HG02885 (cell line): Measurements from ENCODE around the gene DBH.

Experiments
- ATAC-seq: cut with Tn5 transposase; IDR thresholded peaks from one replicate; pipeline ENCODE4 v1.9.1; 2021; ENCODE audit warnings: mild to moderate bottlenecking; ENCODE audit not compliant: unreplicated experiment, poor library complexity

The DBH gene

GRCh38 chr9:133603135-133603927, 32.8 kb upstream of the DBH start:
- ATAC-seq, result no peak

GRCh38 chr9:133604214-133604613, 31.9 kb upstream of the DBH start:
- no peak for ATAC-seq

GRCh38 chr9:133604856-133605255, 31.3 kb upstream of the DBH start:
- no peak for ATAC-seq

- ATAC-seq, result no peak
These were observed 30.7 kb upstream of the DBH start for GRCh38 chr9:133605446-133605845.

GRCh38 chr9:133605856-133606707, 30.1 kb upstream of the DBH start:
- no peak for ATAC-seq

GRCh38 chr9:133606708-133607025, 29.5 kb upstream of the DBH start:
- ATAC-seq, result no peak

- ATAC-seq, result no peak
These were observed 28.8 kb upstream of the DBH start for GRCh38 chr9:133607381-133607780.

GRCh38 chr9:133607976-133608375, 28.2 kb upstream of the DBH start:
- no peak for ATAC-seq

- ATAC-seq, result no peak
These were observed 27.8 kb upstream of the DBH start for GRCh38 chr9:133608382-133608781.

GRCh38 chr9:133608889-133609288, 27.3 kb upstream of the DBH start:
- no peak for ATAC-seq

GRCh38 chr9:133609311-133610098, 26.7 kb upstream of the DBH start, which contains the start of gene FAM163B:
Gene FAM163B, minus strand, starts transcription at chr9:133609389. Its CDS starts 29,166 bp downstream, at chr9:133580223.
- no peak for ATAC-seq

- ATAC-seq, result no peak
These were observed 25.3 kb upstream of the DBH start for GRCh38 chr9:133610845-133611244.

- no peak for ATAC-seq
These were observed 24.1 kb upstream of the DBH start for GRCh38 chr9:133612051-133612450.

- ATAC-seq, result no peak
These were observed 23.3 kb upstream of the DBH start for GRCh38 chr9:133612816-133613215.

GRCh38 chr9:133613432-133613831, 22.7 kb upstream of the DBH start:
- ATAC-seq, result no peak

GRCh38 chr9:133614056-133614455, 22.1 kb upstream of the DBH start:
- no peak for ATAC-seq

- no peak for ATAC-seq
These were observed 21.5 kb upstream of the DBH start for GRCh38 chr9:133614678-133615077.

GRCh38 chr9:133615186-133615585, 21.0 kb upstream of the DBH start:
- no peak for ATAC-seq

- ATAC-seq, result no peak
These were observed 20.5 kb upstream of the DBH start for GRCh38 chr9:133615606-133616188.

- no peak for ATAC-seq
These were observed 19.3 kb upstream of the DBH start for GRCh38 chr9:133616643-133617405.
